MCF 10A (cell line): ENCODE data around the gene PRG3. TPM values are rescaled to one million over a fixed set of nuclear protein-coding genes. Genes with fewer than 3 reads are reported as not detected.

Source experiments
- BruUV-seq: library from RNA; stranded (reverse); fragments of 400-500 nt; replicated peaks from 2 replicates; lab custom pipeline; 2021; lab: Mats Ljungman, UMichigan
- CTCF ChIA-PET: fragments of 300-600 bp; sonication (Branson Sonifier 250); formaldehyde crosslinking; extraction: SDS; loops from one replicate; lab custom pipeline; 2021; ENCODE audit warnings: antibody characterized with exemption, inconsistent platforms; lab: Yijun Ruan, JAX
- POLR2A ChIA-PET: fragments of 300-600, 350-650 bp; sonication (Branson Sonifier 250); formaldehyde crosslinking; extraction: SDS; loops from one replicate; lab custom pipeline; 2020; ENCODE audit warnings: antibody characterized with exemption, inconsistent platforms; lab: Yijun Ruan, JAX
- DNase-seq: peaks from one replicate; pipeline ENCODE4 v3.0.0-alpha.2; 2018; ENCODE audit not compliant: unreplicated experiment
- H3K27ac Mint-ChIP-seq: one replicate; pipeline ENCODE4 v1.8.0; 2022; ENCODE audit warnings: mild to moderate bottlenecking, low read depth, mixed read lengths; ENCODE audit not compliant: unreplicated experiment
- H3K27me3 Mint-ChIP-seq: one replicate; pipeline ENCODE4 v1.8.0; 2022; ENCODE audit warnings: mixed read lengths; ENCODE audit not compliant: insufficient read depth, unreplicated experiment
- H3K36me3 Mint-ChIP-seq: one replicate; pipeline ENCODE4 v1.8.0; 2022; ENCODE audit warnings: mild to moderate bottlenecking, moderate library complexity, mixed read lengths; ENCODE audit not compliant: insufficient read depth, unreplicated experiment
- H3K4me1 Mint-ChIP-seq: one replicate; pipeline ENCODE4 v1.8.0; 2022; ENCODE audit warnings: mixed read lengths; ENCODE audit not compliant: insufficient read depth, unreplicated experiment
- H3K4me3 Mint-ChIP-seq: one replicate; pipeline ENCODE4 v1.8.0; 2022; ENCODE audit warnings: mild to moderate bottlenecking, moderate library complexity, mixed read lengths; ENCODE audit not compliant: unreplicated experiment
- H3K9me3 Mint-ChIP-seq: one replicate; pipeline ENCODE4 v1.8.0; 2022; ENCODE audit warnings: mixed read lengths; ENCODE audit not compliant: unreplicated experiment
- intact Hi-C: fragments of 100-400 bp; cut with micrococcal nuclease; formaldehyde crosslinking; loops from 2 replicates; pipeline ENCODE4 v1.14.1; 2022
- total RNA-seq: library from RNA; stranded (reverse); gene quantifications from 2 replicates; pipeline ENCODE4 v1.2.3, GENCODE V29; 2022
- TF ChIP-seq, protein P1 (sequence below): fragments of 200-600 bp; IDR thresholded peaks from one replicate; pipeline ENCODE4 v1.8.0; 2022; ENCODE audit warnings: antibody characterized with exemption, mild to moderate bottlenecking; ENCODE audit not compliant: unreplicated experiment

The PRG3 gene
- total RNA-seq, 1 experiment from 2014 or later: not detected

DNA sequence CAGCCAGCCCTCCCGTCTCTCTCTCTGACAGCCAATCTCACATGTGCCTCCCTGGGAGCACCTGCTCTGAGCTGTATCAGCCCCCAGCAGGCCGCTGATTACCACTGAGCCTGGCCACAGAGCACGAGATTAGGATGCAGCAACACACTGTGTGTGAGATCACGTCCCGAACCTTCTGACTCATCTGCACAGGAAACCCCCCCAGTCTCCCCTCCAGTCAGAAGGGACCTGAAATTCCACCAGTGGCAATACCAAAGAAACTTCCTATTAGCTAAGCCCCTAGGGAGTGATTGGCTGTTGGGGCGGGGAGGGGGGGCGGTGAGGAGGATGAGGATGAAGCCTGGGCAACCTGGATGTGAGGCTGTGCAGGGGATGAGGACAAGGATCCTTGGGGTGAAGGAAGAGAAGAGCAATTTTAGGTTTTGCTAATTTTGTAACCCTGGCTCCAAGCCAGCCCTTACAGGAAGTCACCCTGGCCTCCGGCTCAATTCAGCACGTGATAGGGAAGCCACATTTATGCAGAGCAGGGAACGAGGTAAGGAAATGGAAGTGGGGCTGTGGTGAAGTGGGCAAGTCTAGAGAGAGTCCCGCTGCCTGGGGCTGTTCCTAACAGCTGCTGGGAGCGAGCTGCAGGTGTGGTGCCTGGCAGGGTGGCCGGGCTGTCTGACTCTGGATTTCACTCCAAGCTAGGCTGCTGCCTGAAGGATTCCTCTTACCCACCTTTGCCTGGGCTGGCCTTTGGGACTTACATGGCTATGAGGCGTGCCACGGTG is 44.0 kb upstream of the PRG3 start:
- Mint-ChIP-seq H3K4me3 (peak overlapping the region; percentile 84), H3K9me3 (no peaks in the 10 kb centered on the region), H3K36me3 (peaks cover 34% of the 10 kb centered on the region), H3K27ac (peak overlapping the region; percentile 6), H3K4me1 (peaks cover 42% of the 10 kb centered on the region), H3K27me3 (no peaks in the 10 kb centered on the region)
- TF ChIP-seq, protein P1, sequence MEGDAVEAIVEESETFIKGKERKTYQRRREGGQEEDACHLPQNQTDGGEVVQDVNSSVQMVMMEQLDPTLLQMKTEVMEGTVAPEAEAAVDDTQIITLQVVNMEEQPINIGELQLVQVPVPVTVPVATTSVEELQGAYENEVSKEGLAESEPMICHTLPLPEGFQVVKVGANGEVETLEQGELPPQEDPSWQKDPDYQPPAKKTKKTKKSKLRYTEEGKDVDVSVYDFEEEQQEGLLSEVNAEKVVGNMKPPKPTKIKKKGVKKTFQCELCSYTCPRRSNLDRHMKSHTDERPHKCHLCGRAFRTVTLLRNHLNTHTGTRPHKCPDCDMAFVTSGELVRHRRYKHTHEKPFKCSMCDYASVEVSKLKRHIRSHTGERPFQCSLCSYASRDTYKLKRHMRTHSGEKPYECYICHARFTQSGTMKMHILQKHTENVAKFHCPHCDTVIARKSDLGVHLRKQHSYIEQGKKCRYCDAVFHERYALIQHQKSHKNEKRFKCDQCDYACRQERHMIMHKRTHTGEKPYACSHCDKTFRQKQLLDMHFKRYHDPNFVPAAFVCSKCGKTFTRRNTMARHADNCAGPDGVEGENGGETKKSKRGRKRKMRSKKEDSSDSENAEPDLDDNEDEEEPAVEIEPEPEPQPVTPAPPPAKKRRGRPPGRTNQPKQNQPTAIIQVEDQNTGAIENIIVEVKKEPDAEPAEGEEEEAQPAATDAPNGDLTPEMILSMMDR: no peak
- ChIA-PET CTCF (interaction anchor here (0.8 to 1.8 kb wide), 5 partner anchors 11 to 82 kb away, joined by 3 to 8 read pairs (median 3); no protein-coding TSS in a partner anchor), POLR2A (interaction anchor here (1.3 to 2.3 kb wide), 2 partner anchors 10 to 132 kb away, joined by 3 to 18 read pairs; no protein-coding TSS in a partner anchor)
- TSS peak; percentile 70 for BruUV-seq
- DNase-seq: peak; percentile 83
- intact Hi-C loops: no loop called here

DNA sequence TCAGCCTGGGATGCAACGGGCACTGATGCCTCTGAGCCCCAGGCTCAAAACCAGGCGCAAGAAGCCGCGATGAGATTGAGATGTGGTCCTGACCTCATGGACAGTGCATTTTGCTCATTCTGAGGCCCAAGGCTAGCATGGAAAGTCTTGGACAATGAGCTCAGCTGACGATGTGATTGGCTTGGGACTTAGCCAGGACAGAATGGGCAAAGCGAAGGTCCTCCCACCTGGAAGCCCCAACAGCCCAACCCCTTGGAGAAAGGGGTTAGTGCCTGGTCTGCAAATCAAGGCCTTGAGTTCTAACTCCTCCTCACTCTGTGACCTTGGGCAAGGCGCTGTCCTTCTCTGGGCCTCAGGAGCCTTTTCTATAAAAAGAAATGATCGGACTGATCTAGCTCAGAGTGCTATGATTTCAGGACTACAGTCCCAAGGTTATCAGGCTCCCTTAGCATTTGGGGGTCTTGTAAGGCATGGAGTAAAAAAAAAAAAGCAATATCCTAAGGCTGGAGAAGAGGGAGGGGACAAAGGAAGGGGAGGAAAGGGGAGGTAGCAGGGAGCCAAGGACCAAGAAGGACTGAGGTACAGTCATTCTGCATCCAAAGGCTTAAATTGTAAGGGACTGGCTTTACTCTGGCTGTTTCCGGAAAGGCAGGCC is 43.3 kb upstream of the PRG3 start:
- peaks cover 36% of the 10 kb centered on the region for H3K36me3 Mint-ChIP-seq
- H3K27me3 Mint-ChIP-seq: no peaks in the 10 kb centered on the region
- peaks cover 39% of the 10 kb centered on the region for H3K4me1 Mint-ChIP-seq
- no peak for DNase-seq
- ChIA-PET POLR2A (no interaction called here), CTCF (interaction anchor here (0.8 to 1.6 kb wide), 2 partner anchors 32 to 34 kb away, joined by 3 to 6 read pairs; no protein-coding TSS in a partner anchor)
- no peaks in the 10 kb centered on the region for H3K9me3 Mint-ChIP-seq
- TF ChIP-seq, protein P1: no peak
- intact Hi-C loops: no loop called here
- peak overlapping the region; percentile 84 for H3K4me3 Mint-ChIP-seq
- no TSS peak for BruUV-seq
- peak overlapping the region; percentile 41 for H3K27ac Mint-ChIP-seq

DNA sequence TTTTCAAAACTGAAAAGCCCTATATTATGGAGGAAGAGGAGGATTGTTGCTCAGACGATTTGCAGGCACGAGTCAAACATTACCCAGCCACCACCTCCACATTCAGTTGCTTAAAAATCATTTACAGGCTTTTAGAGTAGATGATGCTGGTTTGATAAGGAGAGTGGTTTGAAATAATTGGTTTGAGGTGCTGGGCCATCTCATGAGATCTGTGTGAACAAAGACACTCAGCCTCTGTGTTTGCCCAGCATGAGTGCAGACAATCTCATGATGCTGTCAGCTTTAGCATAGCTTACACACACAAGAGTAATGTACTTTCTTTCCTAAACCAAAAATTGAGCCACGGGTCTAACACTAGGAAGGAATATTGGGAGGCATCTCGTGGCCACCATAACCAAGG is 41.7 kb upstream of the PRG3 start:
- POLR2A ChIA-PET: interaction anchor here (2.2 kb wide), 1 partner anchor 12 kb away, joined by 8 read pairs; no protein-coding TSS in a partner anchor
- no TSS peak for BruUV-seq

More for the DNA sequence above, 41.7 kb upstream of the PRG3 start:
- Mint-ChIP-seq H3K4me1 (peaks cover 35% of the 10 kb centered on the region), H3K4me3 (no peak overlapping the region), H3K27ac (peak overlapping the region; percentile 41), H3K36me3 (peaks cover 51% of the 10 kb centered on the region), H3K27me3 (no peaks in the 10 kb centered on the region), H3K9me3 (no peaks in the 10 kb centered on the region)
- TF ChIP-seq, protein P1: no peak
- CTCF ChIA-PET: no interaction called here
- no peak for DNase-seq
- intact Hi-C loops: no loop called here
